A549 (cell line): ENCODE data around the gene MYO10. TPM values are rescaled to one million over a fixed set of nuclear protein-coding genes. Genes with fewer than 3 reads are reported as not detected.

Experiments used
- ATAC-seq, 2 experiments: fragments of 200-7000 bp in 1 of 2; fragments of >200 bp in 1 of 2; cut with Nextera tagmentation in 1 of 2; cut with Tn5 transposase in 1 of 2; 3 replicates each; pipeline versions ENCODE4 v1.8.0 to v1.9.1; 2018 to 2020; ENCODE audit warnings: mild to moderate bottlenecking in 1 of 2, moderate library complexity in 1 of 2
- CTCF ChIA-PET: fragments of 300-600 bp; sonication (Branson Sonifier 250); formaldehyde crosslinking; extraction: SDS; loops from one replicate; lab custom pipeline; 2021; ENCODE audit warnings: antibody characterized with exemption, inconsistent platforms; lab: Yijun Ruan, JAX
- POLR2A ChIA-PET: fragments of 350-600 bp; formaldehyde crosslinking; extraction: SDS; loops from one replicate; lab custom pipeline; 2021; ENCODE audit warnings: antibody characterized with exemption, inconsistent platforms; lab: Yijun Ruan, JAX
- DNase-seq, 2 experiments: peaks; one replicate each; pipeline versions ENCODE4 v3.0.0 to v3.0.0-alpha.2; 2011 to 2016; ENCODE audit warnings: low read depth in 1 of 2, low spot score in 1 of 2
- FAIRE-seq: peaks from 2 replicates; lab custom pipeline; 2011; peaks lifted over from hg19 to GRCh38; lab: Jason Lieb, UNC
- H3K27ac ChIP-seq, 2 experiments: fragments of >200 bp; sonication (Bioruptor Twin); formaldehyde crosslinking; 3 replicates each; pipeline ENCODE4 v1.5.1; 2016 to 2017
- H3K4me1 ChIP-seq: fragments of >200 bp; sonication (Bioruptor Twin); formaldehyde crosslinking; 3 replicates; pipeline ENCODE4 v1.6.1; 2016
- H3K4me2 ChIP-seq: fragments of >200 bp; sonication (Bioruptor Twin); formaldehyde crosslinking; 3 replicates; pipeline ENCODE4 v1.6.1; 2016
- H3K4me3 ChIP-seq: fragments of >200 bp; sonication (Bioruptor Twin); formaldehyde crosslinking; 3 replicates; pipeline ENCODE4 v1.5.1; 2016
- H3K9me3 ChIP-seq: fragments of >200 bp; sonication (Bioruptor Twin); formaldehyde crosslinking; 3 replicates; pipeline ENCODE4 v1.6.1; 2016
- CEBPB ChIP-seq, 2 experiments: fragments of >200 bp in 1 of 2; sonication (Bioruptor Twin) in 1 of 2; formaldehyde crosslinking in 1 of 2; IDR thresholded peaks; 2 replicates each; pipeline ENCODE4 v1.6.1; 2012 to 2016
- CHD4 ChIP-seq: fragments of 200-600 bp; sonication (generic); IDR thresholded peaks from 2 replicates; pipeline ENCODE4 v1.6.1; 2016; ENCODE audit warnings: antibody characterized with exemption, mild to moderate bottlenecking, borderline replicate concordance
- EP300 ChIP-seq, 2 experiments: fragments of >200 bp; sonication (Bioruptor Twin); formaldehyde crosslinking; IDR thresholded peaks; 2 replicates in 1 of 2; 3 replicates in 1 of 2; pipeline ENCODE4 v1.6.1; 2016 to 2017
- FOSL2 ChIP-seq, 2 experiments: fragments of 450-650 bp in 1 of 2; fragments of >200 bp in 1 of 2; sonication (Bioruptor Twin) in 1 of 2; formaldehyde crosslinking; IDR thresholded peaks; 2 replicates each; pipeline versions ENCODE4 v1.5.0 to v1.6.1; 2016 to 2020; ENCODE audit warnings: mild to moderate bottlenecking in 1 of 2, moderate library complexity in 1 of 2
- GATA3 ChIP-seq: IDR thresholded peaks from 2 replicates; pipeline ENCODE4 v1.6.1; 2012; ENCODE audit warnings: borderline replicate concordance
- HOXA7 ChIP-seq: fragments of 250-450 bp; sonication (Bioruptor Pico); IDR thresholded peaks from 2 replicates; pipeline ENCODE4 v1.5.0; 2020; ENCODE audit warnings: mild to moderate bottlenecking, moderate library complexity
- HOXB13 ChIP-seq: fragments of 250-450 bp; sonication (Bioruptor Pico); IDR thresholded peaks from 2 replicates; pipeline ENCODE4 v1.5.0; 2020; ENCODE audit warnings: low read depth, mild to moderate bottlenecking, moderate library complexity
- HOXB5 ChIP-seq: fragments of 250-450 bp; sonication (Bioruptor Pico); IDR thresholded peaks from 2 replicates; pipeline ENCODE4 v1.5.0; 2020; ENCODE audit warnings: mild to moderate bottlenecking, moderate library complexity
- KDM1A ChIP-seq: fragments of 200-600 bp; sonication (generic); IDR thresholded peaks from 2 replicates; pipeline ENCODE4 v1.6.1; 2016; ENCODE audit warnings: low read depth, mild to moderate bottlenecking
- KDM5A ChIP-seq: fragments of 200-600 bp; sonication (generic); IDR thresholded peaks from 2 replicates; pipeline ENCODE4 v1.6.1; 2016; ENCODE audit warnings: antibody characterized with exemption, mild to moderate bottlenecking
- MAFK ChIP-seq: fragments of 450-650 bp; IDR thresholded peaks from 2 replicates; pipeline ENCODE4 v1.6.1; 2014; ENCODE audit not compliant: partially characterized antibody
- MYC ChIP-seq: IDR thresholded peaks from 2 replicates; pipeline ENCODE4 v1.6.1; 2012; ENCODE audit warnings: mild to moderate bottlenecking, inconsistent platforms, low read length, improper control_type of control experiment, borderline replicate concordance
- NPAS2 ChIP-seq: fragments of 250-450 bp; sonication (Bioruptor Pico); IDR thresholded peaks from 2 replicates; pipeline ENCODE4 v1.8.0; 2022; ENCODE audit warnings: mild to moderate bottlenecking, moderate library complexity, borderline replicate concordance
- PHF8 ChIP-seq: fragments of 200-600 bp; sonication (generic); IDR thresholded peaks from 2 replicates; pipeline ENCODE4 v1.6.1; 2016; ENCODE audit warnings: low read depth, mild to moderate bottlenecking, antibody characterized with exemption, moderate library complexity, borderline replicate concordance
- POLR2AphosphoS2 ChIP-seq: conservative IDR thresholded peaks from 2 replicates; pipeline ENCODE4 v1.6.1; 2012; ENCODE audit warnings: low read length, improper control_type of control experiment, inconsistent platforms
- RFX5 ChIP-seq: fragments of 450-650 bp; IDR thresholded peaks from 2 replicates; pipeline ENCODE4 v1.7.1; 2014; ENCODE audit warnings: antibody characterized with exemption, mild to moderate bottlenecking, moderate library complexity
- SREBF2 ChIP-seq: fragments of 450-650 bp; IDR thresholded peaks from 2 replicates; pipeline ENCODE4 v1.6.1; 2014; ENCODE audit warnings: mild to moderate bottlenecking, moderate library complexity
- TFCP2L1 ChIP-seq: fragments of 250-450 bp; sonication (Bioruptor Pico); IDR thresholded peaks from 2 replicates; pipeline ENCODE4 v1.5.0; 2021; ENCODE audit warnings: mild to moderate bottlenecking
- WGBS: methylation state at CpG from one replicate; pipeline ENCODE4 v1.1.6; 2017; ENCODE audit errors: missing lambda C conversion rate; 5-methylcytosine and 5-hydroxymethylcytosine counted together
- polyA plus RNA-seq, 4 experiments: library from polyadenylated mRNA; depleted of rRNA in 3 of 4; stranded (reverse); fragments of >200 nt; fragmentation: RNase III in 1 of 4; extraction: RNeasy Plus Mini Kit Qiagen cat#74134 plus additional on column Dnase treatment in 1 of 4; gene quantifications; 2 replicates in 3 of 4; 3 replicates in 1 of 4; pipeline ENCODE4 v1.2.3, GENCODE V29; 2011 to 2017
- TF ChIP-seq, protein P1 (sequence below): fragments of >200 bp; sonication (Bioruptor Twin); formaldehyde crosslinking; IDR thresholded peaks from 3 replicates; pipeline ENCODE4 v1.5.1; 2016
- TF ChIP-seq, protein P2 (sequence below): fragments of 250-450 bp; sonication (Bioruptor Pico); IDR thresholded peaks from 2 replicates; pipeline ENCODE4 v1.5.0; 2020; ENCODE audit warnings: low read depth, mild to moderate bottlenecking, moderate library complexity
- TF ChIP-seq, protein P3 (sequence below): fragments of >200 bp; sonication (Bioruptor Twin); formaldehyde crosslinking; IDR thresholded peaks from 2 replicates; pipeline ENCODE4 v1.6.1; 2016
- TF ChIP-seq, protein P4 (sequence below): fragments of >200 bp; sonication (Bioruptor Twin); formaldehyde crosslinking; IDR thresholded peaks from 3 replicates; pipeline ENCODE4 v1.6.1; 2016

The MYO10 gene
- polyA plus RNA-seq, 2 of the 4 experiments (the other 2 are of a cell fraction): 68.0 to 68.5 TPM

DNA sequence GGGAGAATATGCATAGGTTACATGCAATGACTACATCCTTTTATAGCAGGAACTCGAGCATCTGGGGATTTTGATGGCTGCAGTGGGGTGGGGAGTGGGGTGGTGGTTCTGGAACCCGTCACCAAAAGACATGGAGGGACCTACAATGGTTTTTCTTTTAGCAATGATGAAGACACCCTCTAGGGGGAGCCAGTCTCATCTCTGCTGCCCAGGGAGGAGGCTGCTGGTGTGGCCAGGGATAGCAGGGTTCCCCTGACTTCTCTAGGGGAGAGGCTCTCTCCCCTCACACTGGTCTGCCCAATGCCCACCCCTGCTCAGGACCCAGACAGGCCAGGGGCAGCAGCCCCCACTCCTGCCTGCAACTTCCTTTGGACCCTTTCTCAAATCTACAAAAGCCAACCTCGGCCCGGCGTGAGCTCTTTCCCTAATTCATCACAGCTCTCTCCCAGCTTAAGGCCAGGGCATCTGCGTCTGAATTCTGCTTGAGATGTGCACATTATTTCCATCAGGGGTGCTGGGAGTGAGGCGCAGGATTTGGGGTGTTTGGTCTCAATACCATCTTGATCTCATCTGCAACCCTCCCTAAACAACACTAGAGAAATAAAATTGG, 245.7 kb downstream of the MYO10 start (continued):
- TF ChIP-seq HOXA7 (CRISPR knock-in tag) (no peak), EP300 (IDR thresholded peaks at IDR 0.05) (no peak)

DNA sequence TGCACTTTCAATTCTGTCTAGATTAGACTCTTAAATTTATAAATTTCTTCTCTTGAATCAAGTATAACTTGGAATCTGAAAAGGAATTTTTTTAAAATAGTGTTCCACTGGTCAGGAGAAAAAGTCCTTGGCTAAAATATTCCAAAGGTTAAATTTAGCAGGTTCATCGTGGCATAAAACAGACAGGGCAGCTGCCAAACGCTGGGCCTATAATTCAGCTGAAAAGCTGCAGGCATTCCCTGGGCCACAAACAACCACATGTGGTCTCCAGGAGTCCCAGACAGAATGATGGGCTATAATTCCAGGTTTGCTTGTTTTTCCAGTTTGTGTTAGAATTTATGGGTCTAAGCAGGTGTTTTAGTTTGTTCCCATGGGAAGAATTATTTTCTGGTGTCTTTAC, 248.2 kb downstream of the MYO10 start:
- WGBS: 83% methylated on average over 2 of the region's 2 CpGs
- no peak for ATAC-seq

DNA sequence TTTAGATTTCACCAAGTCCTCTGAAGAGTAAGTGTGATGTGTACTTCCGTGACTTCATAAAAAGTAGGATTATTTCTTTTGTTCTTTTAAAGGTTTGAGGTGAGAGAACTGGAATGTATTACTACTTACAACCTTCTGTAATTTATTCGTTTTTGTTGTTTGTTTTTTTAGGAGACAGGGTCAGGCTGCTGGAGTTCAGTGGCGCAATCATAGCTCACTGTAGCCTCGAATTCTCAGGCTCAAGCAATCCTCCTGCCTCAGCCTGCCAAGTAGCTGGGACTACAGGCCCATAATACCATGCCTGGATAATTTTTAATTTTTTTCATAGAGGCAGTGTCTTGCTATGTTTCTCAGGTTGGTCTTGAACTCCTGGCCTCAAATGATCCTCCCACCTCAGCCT, 251.0 kb downstream of the MYO10 start:
- FAIRE-seq: no peak
- DNase-seq: no peak
- 76% methylated on average over 4 of the region's 4 CpGs for WGBS
- ATAC-seq: no peak
- no peak overlapping the region for H3K27ac ChIP-seq
- no peak overlapping the region for H3K4me2 ChIP-seq
- H3K4me3 ChIP-seq: no peak overlapping the region
- H3K9me3 ChIP-seq: no peaks in the 10 kb centered on the region
- TF ChIP-seq RFX5: no peak
- no peak for TF ChIP-seq CHD4
- no peak for TF ChIP-seq KDM5A
- TF ChIP-seq, protein P1, sequence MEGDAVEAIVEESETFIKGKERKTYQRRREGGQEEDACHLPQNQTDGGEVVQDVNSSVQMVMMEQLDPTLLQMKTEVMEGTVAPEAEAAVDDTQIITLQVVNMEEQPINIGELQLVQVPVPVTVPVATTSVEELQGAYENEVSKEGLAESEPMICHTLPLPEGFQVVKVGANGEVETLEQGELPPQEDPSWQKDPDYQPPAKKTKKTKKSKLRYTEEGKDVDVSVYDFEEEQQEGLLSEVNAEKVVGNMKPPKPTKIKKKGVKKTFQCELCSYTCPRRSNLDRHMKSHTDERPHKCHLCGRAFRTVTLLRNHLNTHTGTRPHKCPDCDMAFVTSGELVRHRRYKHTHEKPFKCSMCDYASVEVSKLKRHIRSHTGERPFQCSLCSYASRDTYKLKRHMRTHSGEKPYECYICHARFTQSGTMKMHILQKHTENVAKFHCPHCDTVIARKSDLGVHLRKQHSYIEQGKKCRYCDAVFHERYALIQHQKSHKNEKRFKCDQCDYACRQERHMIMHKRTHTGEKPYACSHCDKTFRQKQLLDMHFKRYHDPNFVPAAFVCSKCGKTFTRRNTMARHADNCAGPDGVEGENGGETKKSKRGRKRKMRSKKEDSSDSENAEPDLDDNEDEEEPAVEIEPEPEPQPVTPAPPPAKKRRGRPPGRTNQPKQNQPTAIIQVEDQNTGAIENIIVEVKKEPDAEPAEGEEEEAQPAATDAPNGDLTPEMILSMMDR: no peak
- TF ChIP-seq CEBPB (IDR thresholded peaks at IDR 0.05): no peak
- TF ChIP-seq KDM1A: no peak
- no peak for TF ChIP-seq HOXB5 (CRISPR knock-in tag)
- TF ChIP-seq, protein P2, sequence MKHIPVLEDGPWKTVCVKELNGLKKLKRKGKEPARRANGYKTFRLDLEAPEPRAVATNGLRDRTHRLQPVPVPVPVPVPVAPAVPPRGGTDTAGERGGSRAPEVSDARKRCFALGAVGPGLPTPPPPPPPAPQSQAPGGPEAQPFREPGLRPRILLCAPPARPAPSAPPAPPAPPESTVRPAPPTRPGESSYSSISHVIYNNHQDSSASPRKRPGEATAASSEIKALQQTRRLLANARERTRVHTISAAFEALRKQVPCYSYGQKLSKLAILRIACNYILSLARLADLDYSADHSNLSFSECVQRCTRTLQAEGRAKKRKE: no peak
- no peak for TF ChIP-seq TFCP2L1 (CRISPR knock-in tag)
- TF ChIP-seq MAFK: no peak
- TF ChIP-seq POLR2AphosphoS2: no peak
- no peak for TF ChIP-seq FOSL2 (IDR thresholded peaks at IDR 0.05)
- TF ChIP-seq FOSL2 (CRISPR knock-in tag; IDR thresholded peaks at IDR 0.05): no peak
- TF ChIP-seq, protein P3, sequence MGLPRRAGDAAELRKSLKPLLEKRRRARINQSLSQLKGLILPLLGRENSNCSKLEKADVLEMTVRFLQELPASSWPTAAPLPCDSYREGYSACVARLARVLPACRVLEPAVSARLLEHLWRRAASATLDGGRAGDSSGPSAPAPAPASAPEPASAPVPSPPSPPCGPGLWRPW: no peak
- TF ChIP-seq GATA3: no peak
- TF ChIP-seq HOXB13 (CRISPR knock-in tag): no peak
- no peak for TF ChIP-seq PHF8
- TF ChIP-seq MYC: no peak
- TF ChIP-seq NPAS2 (CRISPR knock-in tag): no peak
- no peaks in the 10 kb centered on the region for H3K4me1 ChIP-seq
- ChIA-PET POLR2A (no interaction called here), CTCF (no interaction called here)

More for the DNA sequence above, 248.2 kb downstream of the MYO10 start:
- POLR2A ChIA-PET: no interaction called here
- H3K4me2 ChIP-seq: no peak overlapping the region
- TF ChIP-seq, protein P4, sequence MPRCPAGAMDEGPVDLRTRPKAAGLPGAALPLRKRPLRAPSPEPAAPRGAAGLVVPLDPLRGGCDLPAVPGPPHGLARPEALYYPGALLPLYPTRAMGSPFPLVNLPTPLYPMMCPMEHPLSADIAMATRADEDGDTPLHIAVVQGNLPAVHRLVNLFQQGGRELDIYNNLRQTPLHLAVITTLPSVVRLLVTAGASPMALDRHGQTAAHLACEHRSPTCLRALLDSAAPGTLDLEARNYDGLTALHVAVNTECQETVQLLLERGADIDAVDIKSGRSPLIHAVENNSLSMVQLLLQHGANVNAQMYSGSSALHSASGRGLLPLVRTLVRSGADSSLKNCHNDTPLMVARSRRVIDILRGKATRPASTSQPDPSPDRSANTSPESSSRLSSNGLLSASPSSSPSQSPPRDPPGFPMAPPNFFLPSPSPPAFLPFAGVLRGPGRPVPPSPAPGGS: no peak
- TF ChIP-seq GATA3 (no peak), SREBF2 (no peak)
- TF ChIP-seq, all 56 proteins: peak for 0
- Histone ChIP-seq H3K4me3 (no peak overlapping the region), H3K9me3 (no peaks in the 10 kb centered on the region), H3K27ac (no peak overlapping the region), H3K4me1 (no peaks in the 10 kb centered on the region)
- CTCF ChIA-PET: no interaction called here
- DNase-seq: no peak
- FAIRE-seq: no peak
